ENCODE data around the gene TRMT61A. TPM values are rescaled to one million over a fixed set of nuclear protein-coding genes. Genes with fewer than 3 reads are reported as not detected.

TRMT61A gene
- total RNA-seq, 1 experiment from 2014 or later: 14.9 TPM

DNA sequence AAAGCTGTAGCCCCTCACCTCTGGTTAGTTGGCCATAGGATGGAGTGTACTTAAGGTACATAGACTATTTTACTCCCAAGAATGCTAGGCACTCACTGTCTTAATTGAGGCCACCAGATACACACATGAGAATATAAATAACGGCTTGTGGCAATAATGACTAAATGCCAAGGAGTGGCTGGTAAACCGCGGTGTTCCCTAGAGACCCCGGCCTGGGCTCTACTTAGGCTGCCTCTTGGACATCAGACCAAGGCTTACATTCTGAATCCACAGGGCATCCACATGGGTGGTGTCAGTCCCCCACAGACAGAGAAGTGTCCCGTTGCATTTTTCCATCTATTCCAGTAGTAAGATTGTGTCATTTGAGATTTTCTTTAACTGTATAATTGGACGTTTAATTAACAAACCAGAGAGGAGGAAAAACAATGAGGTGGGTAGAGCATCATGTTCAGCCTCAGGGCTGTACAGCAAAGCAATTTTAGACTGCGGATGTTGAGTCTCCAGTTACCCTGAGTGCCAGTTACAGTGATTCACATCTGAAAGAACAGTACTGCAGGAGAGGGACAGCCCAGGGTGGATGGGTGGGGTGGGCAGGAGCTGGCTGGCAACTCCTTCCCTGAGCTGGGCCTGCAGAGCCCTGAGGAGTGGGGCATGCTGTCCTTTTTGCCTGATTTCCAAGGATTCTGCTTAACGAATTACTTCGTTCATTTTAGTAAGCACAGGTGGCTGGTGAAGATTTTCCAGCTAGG, 26.9 kb upstream of the TRMT61A start:
- ChIA-PET RAD21 (ENCODE audit: low non-redundant PET in 1 of 2, low total read pairs in 2 of 2, uncharacterized antibody in 2 of 2, unreplicated experiment in 2 of 2) (interaction anchor here in 1 of 2 experiments (0.6 kb wide), 1 partner anchor 112 kb away, joined by 3 read pairs; no protein-coding TSS in a partner anchor), POLR2A (no interaction called here), CTCF (interaction anchor here (1.3 kb wide), 1 partner anchor 45 kb away, joined by 4 read pairs; no protein-coding TSS in a partner anchor)
- TF ChIP-seq EZH2 (IDR thresholded peaks at IDR 0.05): no peak
- no peak for TF ChIP-seq YY1 (IDR thresholded peaks at IDR 0.05; ENCODE audit: extremely low read depth, insufficient replicate concordance, low read depth, low read length)
- TF ChIP-seq POLR2AphosphoS5 (IDR thresholded peaks at IDR 0.05; ENCODE audit: low read depth, low read length): no peak
- TF ChIP-seq ELF1 (IDR thresholded peaks at IDR 0.05; ENCODE audit: borderline replicate concordance, low read depth): no peak
- TF ChIP-seq EGR1 (IDR thresholded peaks at IDR 0.05; ENCODE audit: low read depth): no peak
- no peak for TF ChIP-seq CEBPB (IDR thresholded peaks at IDR 0.05; ENCODE audit: low read depth)
- no peak for TF ChIP-seq ZNF274 (IDR thresholded peaks at IDR 0.05; ENCODE audit: low read depth, low read length)
- TF ChIP-seq POLR2A (IDR thresholded peaks at IDR 0.05; ENCODE audit: borderline replicate concordance, extremely low read depth, insufficient read depth, insufficient read length): no peak
- no peak for TF ChIP-seq ZFX (IDR thresholded peaks at IDR 0.05)
- no peak for TF ChIP-seq FOSL1 (IDR thresholded peaks at IDR 0.05; ENCODE audit: low read depth)
- TF ChIP-seq, protein P1, sequence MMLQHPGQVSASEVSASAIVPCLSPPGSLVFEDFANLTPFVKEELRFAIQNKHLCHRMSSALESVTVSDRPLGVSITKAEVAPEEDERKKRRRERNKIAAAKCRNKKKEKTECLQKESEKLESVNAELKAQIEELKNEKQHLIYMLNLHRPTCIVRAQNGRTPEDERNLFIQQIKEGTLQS (IDR thresholded peaks at IDR 0.05): no peak
- no peak for TF ChIP-seq CBX3 (IDR thresholded peaks at IDR 0.05; ENCODE audit: low read depth)
- intact Hi-C loops (cut with micrococcal nuclease): no loop called here
- H3K9ac ChIP-seq (ENCODE audit: low read length): no peak overlapping the region
- H3K79me2 ChIP-seq (ENCODE audit: insufficient read depth, low read length): peaks cover 15% of the 10 kb centered on the region
- no peak overlapping the region for H3K27ac ChIP-seq (ENCODE audit: low read depth, low read length)
- BruUV-seq (replicated peaks): no TSS peak
- no peak for ATAC-seq
- no peak for DNase-seq (ENCODE audit: low read depth, low spot score)
- H3K4me2 ChIP-seq (ENCODE audit: low read length): no peak overlapping the region
- no peaks in the 10 kb centered on the region for H3K4me1 ChIP-seq (ENCODE audit: control insufficient read depth in 1 of 2, insufficient read depth in 2 of 2, low read length in 2 of 2)
- H3K27me3 ChIP-seq (ENCODE audit: insufficient read depth, low read length): no peaks in the 10 kb centered on the region
- H3K36me3 ChIP-seq (ENCODE audit: control insufficient read depth in 1 of 2, insufficient read depth in 2 of 2, low read length in 2 of 2): peaks cover 18 to 33% of the 10 kb centered on the region in 2 experiments
- no peaks in the 10 kb centered on the region for H3K9me3 ChIP-seq (ENCODE audit: control insufficient read depth in 1 of 2, insufficient read depth in 1 of 2, low read depth in 1 of 2, low read length in 2 of 2)
- H3K4me3 ChIP-seq (replicated peaks in 1 of 2; ENCODE audit: low read depth in 1 of 2, low read length in 2 of 2): no peak overlapping the region
- no peaks in the 10 kb centered on the region for H3K9me2 ChIP-seq (ENCODE audit: insufficient read depth)
- H2AFZ ChIP-seq (ENCODE audit: low read depth, low read length, poor library complexity, severe bottlenecking): no peak overlapping the region
- no peaks in the 10 kb centered on the region; the same call in 1 of the 2 replicates for H4K20me1 ChIP-seq (ENCODE audit: insufficient read depth)
